Right cardiac atrium (tissue), 5 donors: ENCODE measurements around the gene SEPTIN12. TPM values are rescaled to one million over a fixed set of nuclear protein-coding genes. Genes with fewer than 3 reads are reported as not detected.

ENCODE experiments used
- ATAC-seq, 2 donors: fragments of 200-7000 bp; cut with Tn5 transposase; one replicate each; pipeline versions ENCODE4 v1.8.0 to v1.9.1; 2020; ENCODE audit warnings: moderate library complexity in 2 of 2, mild to moderate bottlenecking in 1 of 2
- DNase-seq, 3 donors: peaks; one replicate each; pipeline ENCODE4 v3.0.0-alpha.2; 2020
- H3K27ac ChIP-seq: one replicate; pipeline ENCODE4 v1.5.1; 2013; ENCODE audit warnings: mild to moderate bottlenecking, low read length, control low read depth, moderate library complexity
- H3K27me3 ChIP-seq: one replicate; pipeline ENCODE4 v1.6.1; 2013; ENCODE audit not compliant: control insufficient read depth, insufficient read depth
- H3K4me1 ChIP-seq: one replicate; pipeline ENCODE4 v1.6.1; 2013; ENCODE audit warnings: low read length; ENCODE audit not compliant: control insufficient read depth, insufficient read depth
- H3K4me3 ChIP-seq: one replicate; pipeline ENCODE4 v1.5.1; 2013; ENCODE audit warnings: low read length, control low read depth
- H3K9me3 ChIP-seq: one replicate; pipeline ENCODE4 v1.6.1; 2013; ENCODE audit warnings: low read length; ENCODE audit not compliant: control insufficient read depth
- WGBS: extraction: QIAGEN DNeasy Blood & Tissue Kit; methylation state at CpG from one replicate; pipeline ENCODE4 v1.1.7; 2013; 5-methylcytosine and 5-hydroxymethylcytosine counted together
- intact Hi-C, 4 donors: fragments of 100-400 bp; cut with DNase I; formaldehyde crosslinking; loops; one replicate each; pipeline versions ENCODE4 v1.11.0 to v1.14.0; 2022 to 2023
- long read RNA-seq, 4 donors: library from polyadenylated mRNA; unstranded; transcript quantifications; one replicate each; pipeline ENCODE4 v2.0.0, GENCODE V29; 2020 to 2021
- polyA plus RNA-seq: library from polyadenylated mRNA; stranded (reverse); fragments of 200-250 nt; gene quantifications from one replicate; pipeline ENCODE4 v1.2.3, GENCODE V29; 2013
- total RNA-seq, 4 donors: library from RNA; stranded (reverse); fragmentation: NEBNext Ultra II Directional; extraction: Animal tissue kit (Norgen Biotek cat#: 25700); gene quantifications; one replicate each; pipeline ENCODE4 v1.2.1, GENCODE V29; 2021
- donor health status: healthy with polysubstance abuse.
- donor health status: DM: no; HTN: yes; CAD: no.
- donor health status: DM: no; HTN: no; CAD: no.
- donor health status: DM: no; HTN: yes; CAD: no; lungs with severe emphysema.
- donor health status: DM: yes; HTN: yes; CAD: no.

The SEPTIN12 gene, protein sequence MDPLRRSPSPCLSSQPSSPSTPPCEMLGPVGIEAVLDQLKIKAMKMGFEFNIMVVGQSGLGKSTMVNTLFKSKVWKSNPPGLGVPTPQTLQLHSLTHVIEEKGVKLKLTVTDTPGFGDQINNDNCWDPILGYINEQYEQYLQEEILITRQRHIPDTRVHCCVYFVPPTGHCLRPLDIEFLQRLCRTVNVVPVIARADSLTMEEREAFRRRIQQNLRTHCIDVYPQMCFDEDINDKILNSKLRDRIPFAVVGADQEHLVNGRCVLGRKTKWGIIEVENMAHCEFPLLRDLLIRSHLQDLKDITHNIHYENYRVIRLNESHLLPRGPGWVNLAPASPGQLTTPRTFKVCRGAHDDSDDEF
- total RNA-seq (under 1 TPM in 1 of 4 donors, not detected in 3; 0.64 TPM), polyA plus RNA-seq (not detected)
- long read RNA-seq, donor 1, result 0 reads
- long read RNA-seq, donor 2, result 0 reads
- long read RNA-seq, donor 3, result 0 reads
- long read RNA-seq, donor 4, result 0 reads

DNA sequence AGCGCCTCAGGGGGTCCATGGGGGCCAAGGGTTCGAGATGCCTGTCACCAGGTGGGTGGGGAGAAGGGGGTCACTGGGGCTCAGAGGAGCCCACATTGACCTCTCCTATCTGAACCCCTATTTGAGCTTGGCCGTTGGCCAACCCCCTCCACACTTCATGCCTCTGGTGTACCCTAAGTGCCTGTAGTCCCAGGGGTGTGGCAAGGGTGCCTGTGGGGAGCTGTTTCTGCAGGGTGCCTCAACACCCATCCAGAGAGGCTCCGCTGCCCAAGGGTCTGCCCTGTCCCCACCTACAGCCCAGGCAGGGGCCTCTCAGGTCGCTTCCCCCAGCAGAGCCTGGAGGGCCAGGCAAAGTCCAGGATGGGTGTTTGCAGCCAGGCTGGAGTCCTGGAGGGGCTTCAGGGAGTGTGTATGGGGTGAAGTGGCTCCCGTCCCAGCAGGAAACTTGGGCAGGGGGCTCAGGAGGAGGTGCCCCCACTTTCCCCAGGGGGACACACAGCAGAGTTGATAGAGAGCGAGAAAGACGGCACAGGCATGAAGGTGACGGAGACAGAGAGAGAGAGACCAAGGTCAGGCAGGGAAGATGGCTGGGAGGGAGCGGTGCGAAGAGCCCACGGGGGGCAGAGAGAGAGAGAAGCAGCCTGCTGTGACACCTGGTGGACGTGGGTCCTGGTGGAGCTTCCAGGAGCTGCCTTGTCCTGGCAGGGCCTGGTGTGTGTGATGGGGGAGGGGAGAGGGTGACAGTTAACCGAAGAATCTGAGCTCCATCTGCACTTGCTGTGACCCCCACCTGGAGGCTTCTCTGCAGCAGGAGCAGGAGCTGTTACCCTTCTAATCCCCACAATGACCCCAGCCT lies at the start of gene SEPTIN12:
Gene SEPTIN12, minus strand, starts transcription at position 719 of the 856 bp plus-strand sequence. Its CDS starts 700 bp downstream, at position 19.
- 62% methylated on average over 14 of the region's 14 CpGs for WGBS
- Histone ChIP-seq H3K9me3 (no peaks in the 10 kb centered on the region), H3K4me1 (no peaks in the 10 kb centered on the region), H3K4me3 (no peak within 1 kb of the TSS), H3K27ac (no peak within 1 kb of the TSS), H3K27me3 (no peaks in the 10 kb centered on the region)
- intact Hi-C loops, result no loop called here
- DNase-seq (peak in 1 of 3 donors; percentile 43), ATAC-seq (peak; percentile 20 to 22)

DNA sequence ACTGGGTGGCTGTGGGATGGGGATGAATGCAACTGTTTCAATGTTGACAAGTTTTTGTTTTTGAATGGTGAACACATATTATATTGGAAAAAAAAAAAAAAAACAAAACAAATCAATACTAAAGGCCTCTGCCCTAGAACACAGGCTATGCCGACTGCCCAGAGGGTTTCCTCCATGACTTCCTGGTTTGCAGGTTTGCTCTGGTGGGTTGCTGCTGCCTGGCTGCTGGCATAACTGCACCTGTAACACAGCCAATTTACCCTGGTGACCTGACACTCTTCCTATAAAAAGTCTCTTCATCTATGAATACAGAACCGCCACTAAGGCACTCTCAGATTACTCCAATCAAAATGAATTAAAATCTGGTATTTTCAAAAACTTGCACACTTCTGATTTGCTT lies 48.6 kb upstream of the SEPTIN12 start:
- intact Hi-C loops, result no loop called here
- H3K9me3 ChIP-seq, result no peaks in the 10 kb centered on the region
- DNase-seq (no peak), ATAC-seq (no peak)
- no peak overlapping the region for H3K4me3 ChIP-seq
- H3K27me3 ChIP-seq, result no peaks in the 10 kb centered on the region
- no peaks in the 10 kb centered on the region for H3K4me1 ChIP-seq
- WGBS, result 72% methylated on average over 2 of the region's 2 CpGs
- H3K27ac ChIP-seq, result no peak overlapping the region

DNA sequence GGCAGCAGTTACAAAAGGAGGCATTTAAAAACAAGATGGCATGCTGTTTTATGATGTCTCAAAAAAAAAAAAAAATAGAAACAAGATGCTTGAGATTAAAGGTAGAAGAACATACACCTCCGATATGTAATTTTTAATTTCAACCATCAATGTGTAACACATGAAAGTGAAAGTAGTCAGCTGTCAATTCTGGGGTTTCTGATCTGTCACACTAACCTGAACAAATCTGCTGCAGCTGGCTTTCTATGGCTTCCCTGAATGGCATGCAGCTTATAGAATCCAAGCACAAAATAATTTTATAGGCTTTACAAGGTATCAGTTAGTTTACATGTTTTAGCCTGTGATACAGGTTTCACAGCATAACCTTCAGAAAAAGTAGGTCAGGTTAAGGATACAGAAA lies 45.4 kb upstream of the SEPTIN12 start:
- no peak for ATAC-seq
- intact Hi-C loops, result no loop called here
- DNase-seq, result no peak
- H3K27ac ChIP-seq, result no peak overlapping the region
- no peaks in the 10 kb centered on the region for H3K4me1 ChIP-seq
- H3K9me3 ChIP-seq, result no peaks in the 10 kb centered on the region
- no peaks in the 10 kb centered on the region for H3K27me3 ChIP-seq
- no peak overlapping the region for H3K4me3 ChIP-seq
- WGBS, result 93% methylated on average over 1 of the region's 1 CpG

DNA sequence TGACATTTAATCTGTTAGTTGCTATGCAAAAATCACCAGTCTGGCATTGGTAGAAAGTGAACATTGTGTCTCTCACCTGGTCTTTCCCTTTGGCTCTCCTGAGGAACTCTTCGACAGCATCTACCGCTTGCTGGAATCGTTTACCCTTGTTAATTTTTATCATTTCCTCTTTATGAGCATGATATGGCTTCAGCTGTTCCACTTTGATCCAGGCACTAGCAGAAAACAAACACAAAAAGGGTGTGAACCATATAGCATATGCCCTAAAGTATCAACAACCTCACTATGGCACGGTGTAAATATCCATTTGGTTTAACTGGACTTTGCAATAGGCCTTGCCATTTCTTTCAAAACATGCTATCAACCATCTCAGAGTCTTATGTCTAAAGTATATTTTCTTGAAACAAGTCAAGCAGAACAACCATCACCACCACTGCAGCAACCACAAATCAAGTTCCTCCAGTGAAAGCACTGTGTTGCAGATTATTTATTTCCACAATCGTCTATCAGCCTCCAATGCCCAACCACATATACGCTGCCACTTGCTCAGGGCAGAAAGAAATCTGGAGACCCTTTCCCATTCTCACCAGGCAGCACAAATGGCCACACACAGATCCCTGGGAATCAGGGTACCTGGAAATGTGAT lies 44.7 kb upstream of the SEPTIN12 start:
- no peak for DNase-seq
- Histone ChIP-seq H3K4me3 (no peak overlapping the region), H3K27me3 (no peaks in the 10 kb centered on the region), H3K4me1 (no peaks in the 10 kb centered on the region), H3K27ac (no peak overlapping the region), H3K9me3 (no peaks in the 10 kb centered on the region)
- no peak for ATAC-seq
- intact Hi-C loops, result no loop called here
- WGBS, result 82% methylated on average over 6 of the region's 6 CpGs

DNA sequence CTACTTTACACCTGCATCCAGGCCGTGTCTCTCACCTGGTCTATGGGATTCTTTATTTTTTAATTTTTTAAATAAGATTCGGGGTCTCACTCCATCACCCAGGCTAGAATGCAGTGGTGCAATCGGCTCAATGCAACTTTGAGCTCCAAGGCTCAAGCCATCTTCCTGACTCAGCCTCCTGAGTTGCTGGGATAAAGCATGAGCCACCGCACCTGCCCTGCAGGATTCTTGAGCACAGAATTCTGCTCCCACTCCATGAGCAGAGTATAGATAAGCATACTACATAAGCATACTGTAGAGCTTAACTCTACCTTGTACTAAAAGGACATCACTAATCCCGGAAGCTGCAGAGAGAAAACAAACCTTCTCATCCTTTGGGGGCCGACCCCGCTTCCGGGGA lies 43.5 kb upstream of the SEPTIN12 start:
- H3K4me1 ChIP-seq, result no peaks in the 10 kb centered on the region
- ATAC-seq (no peak), DNase-seq (no peak)
- 95% methylated on average over 8 of the region's 8 CpGs for WGBS
- no peak overlapping the region for H3K4me3 ChIP-seq
- no peaks in the 10 kb centered on the region for H3K9me3 ChIP-seq
- no peak overlapping the region for H3K27ac ChIP-seq
- H3K27me3 ChIP-seq, result no peaks in the 10 kb centered on the region
- intact Hi-C loops, result no loop called here

DNA sequence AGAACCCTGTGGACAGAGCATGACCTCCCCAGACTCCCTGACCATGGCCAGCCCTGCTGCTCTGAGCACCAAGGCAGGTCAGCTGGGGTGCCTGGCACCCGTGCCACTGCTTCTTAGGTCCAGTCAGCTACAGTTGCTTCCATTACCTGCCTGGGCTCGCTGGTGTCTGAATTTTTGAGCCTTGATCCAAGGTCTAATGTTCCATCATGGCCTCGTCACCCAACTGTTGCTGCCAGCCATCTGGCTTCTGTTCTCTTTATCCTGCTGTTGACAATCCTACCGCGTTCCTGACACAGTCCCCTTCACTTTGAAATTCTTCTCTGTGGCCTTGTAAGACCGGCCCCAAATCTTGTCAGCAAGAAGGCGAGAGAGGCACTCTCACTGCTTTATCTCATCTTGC lies 42.3 kb upstream of the SEPTIN12 start:
- no peak overlapping the region for H3K4me3 ChIP-seq
- H3K9me3 ChIP-seq, result no peaks in the 10 kb centered on the region
- intact Hi-C loops, result no loop called here
- H3K27me3 ChIP-seq, result no peaks in the 10 kb centered on the region
- no peaks in the 10 kb centered on the region for H3K4me1 ChIP-seq
- ATAC-seq, result no peak
- H3K27ac ChIP-seq, result peak overlapping the region; percentile 83
- 48% methylated on average over 7 of the region's 7 CpGs for WGBS
- DNase-seq, result no peak

DNA sequence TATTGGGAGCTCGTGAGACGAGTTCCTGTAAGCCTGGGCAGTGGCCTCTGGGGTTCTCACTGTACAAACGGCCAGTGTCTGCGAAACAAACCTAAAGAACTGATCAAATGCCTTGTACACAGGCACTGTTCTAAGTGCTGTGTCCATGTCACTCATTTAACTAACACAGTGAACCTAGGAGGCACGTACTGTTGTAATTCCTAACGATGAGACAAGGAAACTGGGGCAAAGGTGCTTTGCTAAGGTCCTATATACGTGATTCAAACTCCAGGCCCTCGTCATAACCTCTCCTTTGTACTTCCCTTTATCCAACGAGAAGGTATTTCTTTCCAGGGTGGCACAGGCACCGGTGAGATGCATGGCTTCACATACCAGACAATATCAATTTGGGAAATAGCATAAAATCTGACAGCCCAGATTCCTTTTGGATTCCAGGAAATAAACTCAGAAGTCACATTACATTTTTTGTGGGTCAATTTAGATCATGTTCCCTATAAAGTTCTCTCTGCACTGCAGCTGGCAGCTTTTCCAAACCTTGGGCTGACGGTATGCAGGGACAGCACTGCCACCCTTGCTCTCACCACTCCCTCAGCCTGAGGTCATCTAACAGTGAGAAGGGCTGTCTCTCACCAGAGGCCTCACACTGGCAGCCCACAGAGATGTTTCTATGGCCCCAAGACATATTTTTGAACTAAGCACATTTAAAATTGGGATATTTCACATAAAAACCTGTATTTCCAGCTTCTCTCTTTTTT lies 40.6 kb upstream of the SEPTIN12 start:
- H3K27me3 ChIP-seq, result no peaks in the 10 kb centered on the region
- DNase-seq (peak in 1 of 3 donors; percentile 65), ATAC-seq (peak; percentile 63 to 64)
- no peaks in the 10 kb centered on the region for H3K9me3 ChIP-seq
- H3K4me1 ChIP-seq, result peaks cover 7% of the 10 kb centered on the region
- H3K27ac ChIP-seq, result peak overlapping the region; percentile 97
- no peak overlapping the region for H3K4me3 ChIP-seq
- WGBS, result 73% methylated on average over 11 of the region's 11 CpGs
- intact Hi-C loops, result no loop called here

DNA sequence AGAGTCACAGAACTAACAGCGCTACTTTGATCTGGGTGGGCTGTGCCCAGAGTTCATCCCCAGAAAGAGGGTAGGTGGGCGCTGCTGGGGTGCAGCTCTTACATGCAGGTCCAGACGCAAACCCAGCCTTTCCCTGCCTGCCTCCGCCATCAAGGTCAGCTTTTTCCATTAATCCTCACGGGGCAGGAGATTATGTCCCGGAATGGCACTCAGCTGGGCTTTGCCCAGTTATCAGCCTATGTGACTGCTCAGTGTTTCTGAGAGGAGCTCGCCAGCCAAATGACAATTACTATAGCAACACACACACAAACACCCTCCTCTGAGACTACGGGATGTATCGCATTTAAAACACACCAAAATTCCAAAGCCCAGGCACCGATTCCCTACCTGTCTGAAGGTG lies 38.8 kb upstream of the SEPTIN12 start:
- Histone ChIP-seq H3K27ac (peak overlapping the region; percentile 97), H3K9me3 (no peaks in the 10 kb centered on the region), H3K27me3 (no peaks in the 10 kb centered on the region), H3K4me3 (no peak overlapping the region), H3K4me1 (peaks cover 7% of the 10 kb centered on the region)
- DNase-seq (peak in 1 of 3 donors; percentile 60), ATAC-seq (peak; percentile 77 to 80)
- intact Hi-C loops, result no loop called here
- 57% methylated on average over 10 of the region's 10 CpGs for WGBS

DNA sequence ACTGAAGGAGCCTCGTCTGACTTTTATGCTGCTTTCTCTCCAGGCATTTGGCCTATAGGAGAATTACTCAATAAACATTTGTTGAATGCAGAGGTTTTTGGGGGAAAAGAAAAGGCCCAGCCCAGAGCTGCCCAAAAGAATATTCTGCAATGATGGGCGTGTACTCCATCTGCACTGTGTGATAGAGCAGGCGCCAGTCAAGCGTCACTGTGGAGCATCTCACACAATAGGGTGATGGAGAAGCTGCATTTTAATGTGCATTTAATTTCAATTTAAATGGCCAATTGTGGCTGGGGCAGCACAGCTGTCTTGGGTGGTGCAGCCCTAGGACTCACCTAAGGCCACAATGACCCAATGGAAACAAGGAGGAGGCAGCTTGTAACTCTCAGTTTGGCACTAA lies 38.4 kb upstream of the SEPTIN12 start:
- 79% methylated on average over 4 of the region's 4 CpGs for WGBS
- Histone ChIP-seq H3K4me3 (no peak overlapping the region), H3K9me3 (no peaks in the 10 kb centered on the region), H3K27ac (peak overlapping the region; percentile 90), H3K4me1 (peaks cover 7% of the 10 kb centered on the region), H3K27me3 (no peaks in the 10 kb centered on the region)
- intact Hi-C loops, result no loop called here
- DNase-seq, result no peak
- peak; percentile 4 to 5 for ATAC-seq

DNA sequence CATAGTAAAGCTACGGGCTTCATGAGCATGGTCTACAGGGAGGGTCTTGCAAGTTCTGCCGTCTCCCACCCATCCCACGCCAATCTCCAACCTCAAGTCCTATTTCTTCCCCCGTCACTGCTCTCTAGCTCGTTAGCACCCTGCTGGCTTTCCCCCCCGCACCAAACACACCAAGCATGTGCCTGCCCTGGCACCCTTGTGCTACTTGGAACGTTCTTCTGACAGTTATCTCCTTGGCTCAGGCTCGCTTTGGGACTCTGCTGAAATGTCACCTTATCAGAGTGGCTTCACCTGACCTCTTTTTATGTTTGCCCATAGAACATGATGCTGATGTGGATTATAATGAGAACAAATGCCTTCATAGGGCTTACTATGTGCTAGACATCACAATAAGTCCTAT lies 37.1 kb upstream of the SEPTIN12 start:
- ATAC-seq (peak; percentile 66 to 67), DNase-seq (peak in 2 of 3 donors; percentile 37 to 72)
- intact Hi-C loops, result no loop called here
- Histone ChIP-seq H3K9me3 (no peaks in the 10 kb centered on the region), H3K4me1 (peaks cover 7% of the 10 kb centered on the region), H3K27me3 (no peaks in the 10 kb centered on the region), H3K4me3 (no peak overlapping the region), H3K27ac (peak overlapping the region; percentile 76)
- WGBS, result 68% methylated on average over 8 of the region's 8 CpGs
